HG03432 (cell line): Measurements from ENCODE around the gene HCN1.

Experiments
- ATAC-seq: cut with Tn5 transposase; IDR thresholded peaks from one replicate; pipeline ENCODE4 v1.9.1; 2021; ENCODE audit warnings: mild to moderate bottlenecking, moderate library complexity; ENCODE audit not compliant: unreplicated experiment

Gene HCN1

GRCh38 chr5:45696206-45696836 is at the start of gene HCN1:
Gene HCN1 (minus strand): TSS chr5:45696380.
- ATAC-seq = peak; percentile 99

- ATAC-seq = no peak
Measured at GRCh38 chr5:45741110-45741509, 44.9 kb upstream of the HCN1 start.

GRCh38 chr5:45737153-45737552 is 41.0 kb upstream of the HCN1 start:
- ATAC-seq = no peak

DNA sequence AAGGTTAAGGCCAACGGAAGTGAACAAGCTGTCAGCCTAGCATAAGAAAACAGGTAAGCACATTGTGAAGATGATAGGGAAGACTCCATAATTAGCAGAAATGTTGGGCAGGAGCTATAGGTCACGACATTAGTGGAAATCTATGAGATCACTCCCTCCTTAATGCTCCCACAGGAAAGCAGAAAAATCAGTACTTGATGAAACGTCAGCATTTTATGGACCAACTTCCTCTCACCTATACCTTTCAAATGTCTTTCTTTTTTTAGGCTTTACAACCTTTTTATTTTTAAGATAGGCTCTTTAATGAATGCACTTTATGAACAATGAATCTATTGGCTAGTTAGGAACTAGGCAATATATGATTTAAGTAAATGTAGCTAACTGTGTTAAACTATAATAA is 29.4 kb upstream of the HCN1 start:
- no peak for ATAC-seq

DNA sequence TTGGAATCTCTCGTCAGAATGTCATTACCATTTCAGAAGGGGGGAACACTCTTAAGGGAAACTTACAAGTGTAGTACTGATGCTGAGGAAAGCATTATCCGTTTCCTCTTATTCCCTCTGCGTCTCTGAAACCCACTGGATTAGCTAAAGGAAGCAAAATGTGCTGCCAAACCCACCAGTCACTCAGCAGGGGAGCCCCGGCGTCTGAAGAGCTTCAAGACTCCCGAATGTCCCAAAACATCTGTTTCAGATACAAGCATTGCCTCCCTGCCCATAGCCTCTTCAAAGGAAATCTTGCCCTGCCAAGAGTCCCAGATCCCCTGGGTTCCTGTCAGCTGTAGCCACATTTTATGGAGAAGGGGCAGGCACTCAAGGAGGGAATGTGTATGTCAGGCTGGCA is 1.0 kb upstream of the HCN1 start:
- ATAC-seq = no peak

DNA sequence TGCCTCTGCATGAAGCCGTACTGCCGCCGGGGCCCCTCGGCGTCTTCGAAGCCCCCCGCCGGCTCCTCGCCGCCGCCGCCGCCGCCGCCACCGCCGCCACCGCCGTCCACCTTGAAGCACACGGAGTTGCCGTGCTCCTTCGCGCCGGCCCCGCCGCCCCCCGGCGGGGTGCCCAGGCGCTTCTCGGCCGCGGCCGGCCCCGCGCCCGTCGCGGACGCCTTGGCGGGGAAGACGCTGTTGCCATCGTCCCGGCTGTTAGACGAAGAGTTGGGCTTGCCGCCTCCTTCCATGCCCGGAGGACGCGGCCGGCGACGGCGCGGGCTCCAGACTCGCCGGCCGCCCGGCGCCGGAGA is 400 bp downstream of the HCN1 start:
- ATAC-seq = no peak

DNA sequence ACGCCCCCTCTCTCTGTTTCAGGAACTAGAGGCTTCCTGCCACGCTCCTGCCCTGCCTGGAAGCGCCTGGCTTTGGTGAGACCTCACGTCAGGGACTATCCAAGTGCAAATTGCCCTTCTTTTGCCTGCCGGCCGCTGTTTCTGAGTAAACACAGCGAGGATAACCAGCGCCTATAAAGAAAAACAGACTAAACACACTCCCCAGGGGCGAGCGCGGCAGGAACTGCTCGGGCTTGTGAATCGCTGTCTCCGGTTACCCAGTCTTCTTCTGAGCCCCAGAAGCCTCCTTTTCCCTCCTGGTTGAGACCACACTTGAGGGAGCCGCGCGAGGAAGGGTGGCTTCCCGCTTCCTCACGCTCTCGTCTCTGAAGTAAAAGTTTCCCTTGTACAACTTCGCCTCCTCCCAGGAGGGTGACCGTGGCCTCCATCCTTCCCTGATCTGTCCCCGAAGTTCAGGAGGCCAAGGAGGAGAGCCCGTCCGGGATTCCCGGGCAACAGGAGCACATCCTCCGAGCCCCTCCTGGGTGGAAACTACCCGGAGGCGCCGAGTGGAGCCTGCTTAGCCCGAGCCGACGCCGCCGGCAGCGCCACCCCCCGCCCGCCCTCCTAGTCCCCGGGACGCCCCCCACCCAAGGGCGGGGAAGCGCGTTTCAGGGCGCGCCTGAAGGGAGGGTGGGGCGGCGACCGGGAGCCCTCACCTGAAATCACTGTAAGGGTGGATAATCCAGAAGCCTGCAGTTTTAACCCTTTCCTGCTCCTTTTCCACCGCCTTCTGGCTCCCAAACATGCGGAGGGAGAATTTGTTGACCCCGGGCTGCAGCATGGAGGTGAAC is 993 bp downstream of the HCN1 start:
- ATAC-seq = no peak

GRCh38 chr5:45694255-45694814 is 1.8 kb downstream of the HCN1 start:
- no peak for ATAC-seq

DNA sequence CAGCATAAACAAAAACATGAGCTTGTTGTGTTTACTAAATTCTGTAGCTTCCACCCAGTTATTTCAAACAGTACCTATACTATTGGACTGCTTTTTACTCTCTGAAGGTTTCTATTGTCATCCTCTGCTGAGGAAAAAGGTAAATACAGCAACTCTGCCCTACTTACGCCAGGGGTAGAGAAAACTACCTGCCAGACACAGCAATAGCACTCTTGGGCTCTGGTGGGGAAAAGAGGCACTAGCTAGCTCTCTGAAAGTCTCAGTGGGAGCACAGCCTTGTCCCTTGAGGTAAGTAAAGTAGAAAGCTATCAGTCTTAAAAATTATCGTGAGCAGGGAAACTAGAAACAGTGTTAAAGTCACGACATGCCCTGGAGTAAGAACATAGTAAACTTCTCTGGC is 3.7 kb downstream of the HCN1 start:
- no peak for ATAC-seq

DNA sequence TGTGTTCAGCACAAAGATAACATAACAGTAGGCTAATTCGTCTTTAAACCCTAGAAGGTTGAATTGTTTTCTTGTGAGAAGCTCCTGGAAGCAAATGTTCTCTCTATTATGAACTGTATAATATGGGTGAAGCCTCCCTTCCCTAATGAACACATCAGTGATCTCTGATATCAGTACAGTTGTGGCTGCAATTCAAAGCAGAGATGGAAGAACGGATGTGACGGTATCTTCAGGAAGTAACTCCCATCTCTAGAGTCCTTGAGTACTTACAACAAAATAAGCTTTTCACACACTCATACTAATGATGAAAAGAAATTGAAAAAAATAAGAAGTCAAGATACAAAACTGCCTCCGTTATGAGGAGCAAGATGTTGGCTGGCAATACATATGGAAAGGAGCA is 4.5 kb downstream of the HCN1 start:
- no peak for ATAC-seq

DNA sequence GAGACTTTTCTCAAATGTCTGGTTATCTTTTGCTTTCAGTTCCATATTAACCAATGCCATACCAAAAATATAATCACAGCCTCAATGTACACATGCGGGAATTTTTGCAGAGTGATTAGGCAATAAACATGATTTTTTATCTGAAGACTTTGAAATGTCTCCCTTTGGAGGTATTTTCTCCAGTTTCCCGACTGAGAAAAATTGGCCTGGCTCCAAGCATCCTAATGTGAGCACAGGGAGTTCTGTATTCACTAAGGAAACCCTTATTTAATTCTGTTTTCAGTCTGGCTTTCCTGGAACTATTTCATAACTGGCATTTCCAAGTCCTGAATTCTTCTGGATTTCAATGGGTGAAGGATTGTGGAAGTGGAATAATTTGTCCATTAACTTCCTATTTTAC is 8.5 kb downstream of the HCN1 start:
- ATAC-seq = no peak

DNA sequence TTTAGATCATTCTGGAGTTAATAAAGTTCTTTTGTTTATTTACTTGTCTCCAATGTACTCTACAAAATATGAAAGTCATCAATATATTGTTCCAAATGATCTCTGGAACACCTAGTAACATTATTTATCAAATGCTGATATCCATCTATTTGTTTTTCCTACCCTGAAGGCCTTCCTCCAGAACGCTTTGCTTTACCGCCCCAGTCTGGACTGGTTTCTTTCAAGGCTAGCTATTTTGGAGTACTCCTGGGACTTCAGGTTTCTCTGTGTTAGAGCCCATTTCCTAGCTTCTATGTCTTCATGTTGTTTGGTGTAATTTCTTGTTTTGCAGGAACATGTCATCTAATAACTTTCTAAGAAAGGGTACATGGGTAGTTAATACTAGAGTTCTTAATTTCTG is 9.6 kb downstream of the HCN1 start:
- ATAC-seq = no peak

GRCh38 chr5:45684118-45684517 is 12.1 kb downstream of the HCN1 start:
- ATAC-seq = no peak

DNA sequence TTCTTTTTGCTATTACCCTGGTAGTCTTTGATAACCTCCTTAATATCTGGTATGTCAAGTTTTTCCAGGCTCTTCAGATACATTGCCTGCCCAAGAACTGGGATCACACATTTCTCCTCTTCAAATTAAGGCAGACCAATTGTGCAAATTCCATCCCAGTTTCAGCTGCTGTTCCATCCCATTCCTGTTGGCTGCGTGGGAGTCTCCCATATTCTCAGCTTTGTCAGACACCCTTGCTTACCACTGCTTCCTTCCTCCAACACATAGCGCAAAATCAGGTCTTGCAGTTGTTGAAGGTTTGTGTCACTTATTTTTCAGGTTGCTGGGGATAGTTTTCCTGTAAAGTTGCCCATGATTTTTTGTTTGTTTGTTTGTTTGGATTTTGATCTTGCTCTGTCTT is 15.2 kb downstream of the HCN1 start:
- no peak for ATAC-seq

DNA sequence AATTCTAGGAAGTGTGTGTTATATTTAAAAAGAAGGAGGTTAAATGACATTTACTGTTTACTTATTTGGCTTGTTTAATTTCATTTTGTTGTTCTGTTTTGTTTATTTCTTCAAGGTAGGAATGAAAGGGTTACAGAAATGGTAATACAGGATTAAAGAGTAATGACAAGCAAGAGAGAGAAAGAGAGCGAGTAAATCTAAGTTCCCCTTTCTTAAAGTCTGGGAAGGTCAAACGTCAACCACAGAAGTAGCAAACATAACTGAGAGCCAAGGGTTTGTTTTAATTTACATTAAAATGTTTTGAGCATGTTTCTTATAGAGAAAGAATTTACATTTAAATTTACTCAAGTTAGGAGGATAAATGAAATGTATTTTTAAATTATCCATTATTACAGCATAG is 18.7 kb downstream of the HCN1 start:
- ATAC-seq = no peak

GRCh38 chr5:45672271-45672670 is 23.9 kb downstream of the HCN1 start:
- ATAC-seq = no peak

- ATAC-seq = no peak
Measured at GRCh38 chr5:45648744-45649143, 47.4 kb downstream of the HCN1 start.

- ATAC-seq = no peak
Measured at GRCh38 chr5:45643056-45643455, 53.1 kb downstream of the HCN1 start.

- no peak for ATAC-seq
Measured at GRCh38 chr5:45642370-45642769, 53.8 kb downstream of the HCN1 start.

DNA sequence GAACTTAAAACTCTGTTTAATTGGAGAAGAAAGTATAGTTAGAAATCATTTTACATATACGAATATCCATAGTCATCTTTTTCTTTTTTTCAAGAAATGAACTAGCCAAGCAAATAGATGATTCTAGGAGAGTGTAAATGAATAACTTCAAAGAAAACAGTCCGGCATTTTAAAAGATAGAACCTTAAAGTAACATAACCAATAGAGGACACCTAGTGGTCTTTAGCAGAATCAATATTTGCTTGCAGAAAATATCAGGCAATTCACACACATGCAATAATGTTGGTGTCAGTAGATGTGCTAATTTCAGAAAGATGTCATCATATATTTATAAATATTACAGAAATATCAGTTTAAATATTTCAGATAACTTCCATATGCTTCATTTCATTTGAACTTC is 57.1 kb downstream of the HCN1 start:
- peak; percentile 44 for ATAC-seq

DNA sequence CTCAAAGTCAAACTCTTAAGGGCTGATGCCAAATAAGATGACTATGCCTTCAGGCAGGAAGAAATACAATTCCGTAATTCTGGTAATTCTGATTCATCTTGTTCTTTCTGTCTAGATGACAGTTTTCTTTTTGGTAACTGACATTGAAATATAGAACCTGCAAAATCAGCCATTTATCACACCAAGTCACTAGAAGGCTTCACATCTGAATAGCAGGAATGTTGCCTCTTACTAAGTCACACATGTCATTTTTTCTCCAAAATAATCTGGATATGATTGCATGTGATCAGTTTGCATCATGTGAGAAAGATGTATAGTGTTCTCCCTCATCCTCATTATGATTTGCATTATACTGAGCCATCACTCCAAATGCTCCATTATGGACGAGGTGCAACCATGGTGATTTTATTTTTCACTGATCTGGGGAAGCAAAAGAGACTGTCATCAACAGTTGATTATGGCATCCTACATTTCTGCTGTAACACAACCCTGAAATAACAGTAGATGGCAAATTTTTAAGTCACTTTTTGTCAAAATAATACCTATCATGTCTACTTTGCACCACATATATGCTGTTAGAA is 69.0 kb downstream of the HCN1 start:
- no peak for ATAC-seq

- no peak for ATAC-seq
Measured at GRCh38 chr5:45623832-45624231, 72.3 kb downstream of the HCN1 start.
